ENCODE results near the gene ERC2.

Gene ERC2

DNA sequence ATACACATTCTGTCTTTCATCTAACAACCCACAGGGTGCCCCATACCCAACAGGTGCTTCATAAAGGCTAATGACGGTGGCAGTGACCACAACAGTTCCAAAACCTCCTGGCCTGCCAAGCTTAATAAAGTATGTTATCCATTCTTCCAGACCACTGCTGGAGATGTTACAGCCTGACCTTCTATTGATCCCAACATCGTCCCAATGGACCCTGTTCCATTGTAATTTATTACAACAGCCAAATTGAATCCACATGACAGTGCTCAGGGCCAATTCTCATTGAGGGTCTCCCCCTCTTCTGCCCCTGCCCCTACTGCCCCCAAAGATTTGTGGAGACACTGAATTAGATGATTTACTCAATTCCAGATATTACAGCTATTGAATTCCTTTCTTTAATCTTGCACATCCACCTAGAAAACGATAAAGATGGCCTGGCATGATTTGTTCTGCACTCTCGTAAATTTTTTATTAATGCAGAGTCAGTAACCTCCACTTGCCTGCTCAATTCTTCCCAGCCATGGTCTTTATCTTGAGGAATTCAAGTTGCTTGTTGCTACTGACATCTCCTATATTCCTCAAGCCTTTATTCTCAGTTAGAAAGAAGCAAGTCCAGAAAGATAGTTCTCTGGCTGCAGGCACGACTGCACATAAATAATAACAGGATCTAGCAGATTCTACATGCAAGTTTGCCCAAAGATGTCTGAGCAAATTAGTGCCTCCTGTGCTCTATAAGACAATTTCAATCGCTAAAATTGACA lies 407.6 kb downstream of the ERC2 start:
- H3K4me3 Mint-ChIP-seq, result no peak overlapping the region
- H3K9me3 Mint-ChIP-seq, result peaks cover 2% of the 10 kb centered on the region
- H3K27ac Mint-ChIP-seq, result no peak overlapping the region
- DNase-seq (ENCODE audit: low spot score in 2 of 2) (no peak), ATAC-seq (ENCODE audit: low read depth) (no peak)
- no peaks in the 10 kb centered on the region for H3K36me3 Mint-ChIP-seq
- peaks cover 1% of the 10 kb centered on the region for H3K27me3 Mint-ChIP-seq
- no peaks in the 10 kb centered on the region for H3K4me1 Mint-ChIP-seq

DNA sequence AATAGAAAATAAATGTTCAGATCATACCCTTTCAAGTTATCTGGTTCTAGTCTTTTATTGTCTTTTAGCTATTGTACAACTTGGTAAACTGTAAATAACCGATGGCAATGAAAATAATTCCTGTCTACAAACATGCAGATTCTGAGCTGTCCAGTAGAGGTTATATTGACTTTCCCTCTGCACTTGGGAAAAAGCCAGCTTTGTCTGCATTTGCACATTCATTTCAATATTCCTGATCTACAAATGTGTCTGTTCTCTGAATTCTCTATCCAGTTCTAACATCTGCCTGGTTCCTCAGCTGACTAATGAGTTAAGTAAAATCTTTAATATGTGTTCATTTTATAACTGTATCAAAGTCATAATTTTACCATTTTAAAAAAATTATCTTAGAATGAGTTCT lies 408.5 kb downstream of the ERC2 start:
- Mint-ChIP-seq H3K4me3 (no peak overlapping the region), H3K27ac (no peak overlapping the region), H3K27me3 (peaks cover 1% of the 10 kb centered on the region), H3K36me3 (no peaks in the 10 kb centered on the region), H3K9me3 (no peaks in the 10 kb centered on the region), H3K4me1 (no peaks in the 10 kb centered on the region)
- ATAC-seq (ENCODE audit: low read depth) (no peak), DNase-seq (ENCODE audit: low spot score in 2 of 2) (no peak)

DNA sequence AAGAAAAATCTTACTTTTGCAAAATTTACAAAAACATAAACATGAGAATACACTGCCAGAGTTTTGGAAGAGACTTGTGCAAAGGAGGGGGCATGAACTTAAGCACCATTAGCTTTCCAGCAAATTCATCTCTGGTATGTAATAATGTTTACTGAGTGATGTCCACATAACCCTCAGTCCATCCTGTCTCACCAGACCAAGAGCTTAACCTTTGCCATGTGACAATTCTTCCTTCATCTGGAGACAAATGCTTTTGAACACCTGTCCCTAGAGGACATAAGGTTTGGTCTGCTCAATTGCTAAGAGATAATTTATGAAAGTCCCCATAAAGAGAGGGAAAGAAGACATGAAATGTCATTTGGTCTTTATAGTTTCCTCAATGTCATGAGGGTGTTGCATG lies 412.3 kb downstream of the ERC2 start:
- Mint-ChIP-seq H3K36me3 (no peaks in the 10 kb centered on the region), H3K4me3 (no peak overlapping the region), H3K27me3 (no peaks in the 10 kb centered on the region), H3K9me3 (no peaks in the 10 kb centered on the region), H3K27ac (no peak overlapping the region), H3K4me1 (no peaks in the 10 kb centered on the region)
- no peak for ATAC-seq (ENCODE audit: low read depth)
- no peak for DNase-seq (ENCODE audit: low spot score in 2 of 2)

DNA sequence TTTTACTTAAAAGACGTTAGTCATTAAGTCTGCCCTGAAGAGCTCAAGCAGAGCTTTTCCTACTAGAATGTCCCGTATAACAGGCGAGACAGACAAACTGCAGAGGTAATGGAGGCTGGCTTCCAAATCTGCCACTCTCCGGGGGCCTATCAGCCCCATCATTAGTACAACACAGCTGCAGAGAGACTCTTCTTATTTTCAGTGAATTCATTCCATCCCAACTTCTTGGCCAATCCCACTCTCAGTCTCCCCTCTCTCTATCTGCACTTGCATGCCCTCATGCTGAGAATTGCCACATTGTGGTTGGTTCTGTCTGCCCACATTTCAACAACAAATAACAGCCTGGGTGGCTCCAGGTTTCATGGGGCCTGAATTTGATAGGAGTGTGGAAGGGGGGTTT lies 412.7 kb downstream of the ERC2 start:
- Mint-ChIP-seq H3K9me3 (no peaks in the 10 kb centered on the region), H3K36me3 (no peaks in the 10 kb centered on the region), H3K4me1 (no peaks in the 10 kb centered on the region), H3K27ac (no peak overlapping the region), H3K27me3 (no peaks in the 10 kb centered on the region), H3K4me3 (no peak overlapping the region)
- no peak for DNase-seq (ENCODE audit: low spot score in 2 of 2)
- no peak for ATAC-seq (ENCODE audit: low read depth)

DNA sequence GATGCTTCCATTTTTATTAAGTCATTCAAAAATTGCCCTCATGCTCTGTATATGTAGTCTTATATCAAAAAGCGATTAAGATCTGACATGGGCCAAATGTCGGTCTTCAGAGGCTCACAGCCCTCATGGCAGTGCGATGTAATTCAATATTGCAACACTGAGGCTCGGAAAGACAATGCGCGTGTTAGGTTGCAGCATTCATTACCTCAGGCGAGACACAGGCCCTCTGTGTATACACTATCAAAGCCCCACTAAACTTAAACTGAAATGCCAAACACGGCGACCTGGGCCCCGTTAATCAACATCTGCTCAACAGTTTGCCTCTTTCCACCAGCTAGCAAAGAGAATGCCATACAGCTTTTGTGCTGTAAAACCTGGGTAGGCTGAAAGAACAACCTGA lies 413.4 kb downstream of the ERC2 start:
- no peak overlapping the region for H3K4me3 Mint-ChIP-seq
- no peak overlapping the region for H3K27ac Mint-ChIP-seq
- no peaks in the 10 kb centered on the region for H3K36me3 Mint-ChIP-seq
- no peaks in the 10 kb centered on the region for H3K27me3 Mint-ChIP-seq
- H3K4me1 Mint-ChIP-seq, result no peaks in the 10 kb centered on the region
- no peaks in the 10 kb centered on the region for H3K9me3 Mint-ChIP-seq
- no peak for ATAC-seq (ENCODE audit: low read depth)
- no peak for DNase-seq (ENCODE audit: low spot score in 2 of 2)

DNA sequence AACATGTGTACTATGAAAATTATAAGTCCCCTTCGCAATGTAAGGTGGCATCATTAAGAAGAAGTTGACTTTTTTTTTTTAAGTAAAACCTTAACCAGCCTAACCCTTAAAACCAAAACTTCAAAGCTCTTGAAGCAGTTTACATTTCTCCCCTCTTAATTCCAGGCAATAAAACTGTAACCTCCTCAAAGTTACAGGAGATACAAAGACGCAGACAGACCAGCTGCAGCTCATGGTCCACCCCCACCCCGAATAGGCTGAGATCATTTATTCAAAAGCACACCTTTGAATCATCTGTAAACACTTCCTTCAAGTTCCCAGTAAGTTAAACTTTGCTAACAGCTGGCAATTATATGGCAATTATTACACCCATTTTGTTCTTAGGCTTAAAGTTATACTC lies 414.5 kb downstream of the ERC2 start:
- no peaks in the 10 kb centered on the region for H3K9me3 Mint-ChIP-seq

DNA sequence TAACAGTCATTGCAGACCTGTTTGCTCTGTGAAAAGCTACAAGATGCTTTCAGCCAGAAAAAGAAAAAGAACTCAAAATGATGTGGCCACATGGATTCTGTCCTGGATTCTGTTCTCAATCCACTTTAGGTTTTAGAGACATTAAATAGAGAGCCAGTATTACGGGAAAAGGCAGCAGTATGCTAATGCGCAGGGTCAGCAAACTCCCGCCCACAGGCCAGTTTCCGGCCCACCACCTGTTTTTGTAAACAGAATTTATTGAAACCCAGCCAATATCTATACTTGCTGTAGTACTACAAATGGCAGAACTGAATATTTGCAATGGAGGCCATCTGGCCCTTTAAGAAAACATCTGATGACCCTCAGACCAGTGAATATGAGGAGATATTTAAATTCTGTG lies 416.1 kb downstream of the ERC2 start:
- DNase-seq (ENCODE audit: low spot score in 2 of 2) (no peak), ATAC-seq (ENCODE audit: low read depth) (no peak)
- H3K4me3 Mint-ChIP-seq, result no peak overlapping the region
- H3K4me1 Mint-ChIP-seq, result no peaks in the 10 kb centered on the region
- peaks cover 2% of the 10 kb centered on the region for H3K27me3 Mint-ChIP-seq
- no peak overlapping the region for H3K27ac Mint-ChIP-seq
- H3K36me3 Mint-ChIP-seq, result no peaks in the 10 kb centered on the region
- H3K9me3 Mint-ChIP-seq, result peaks cover 2% of the 10 kb centered on the region

More for the DNA sequence above, 414.5 kb downstream of the ERC2 start:
- Mint-ChIP-seq H3K4me1 (no peaks in the 10 kb centered on the region), H3K27me3 (no peaks in the 10 kb centered on the region), H3K36me3 (no peaks in the 10 kb centered on the region), H3K27ac (no peak overlapping the region), H3K4me3 (no peak overlapping the region)
- DNase-seq (ENCODE audit: low spot score in 2 of 2) (no peak), ATAC-seq (ENCODE audit: low read depth) (no peak)

DNA sequence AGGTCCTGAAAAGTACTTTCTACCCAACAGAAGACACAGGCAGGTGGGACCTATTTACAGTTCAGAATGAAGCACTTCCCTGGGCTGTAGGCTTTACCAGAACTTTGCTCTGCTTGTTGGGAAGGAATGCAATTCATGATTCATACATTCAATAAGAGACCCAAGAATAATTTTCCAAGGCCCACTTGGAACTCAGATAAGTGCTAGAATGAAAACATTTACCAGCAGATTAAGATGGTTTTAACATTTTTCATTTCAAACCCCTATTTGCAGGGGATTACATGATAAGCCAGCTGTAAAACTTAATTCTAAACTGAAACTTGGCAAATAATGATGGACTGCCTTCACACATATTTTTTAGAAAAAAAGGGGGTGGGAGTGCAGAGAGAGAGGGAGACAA lies 417.2 kb downstream of the ERC2 start:
- Mint-ChIP-seq H3K27me3 (peaks cover 2% of the 10 kb centered on the region), H3K4me1 (no peaks in the 10 kb centered on the region), H3K4me3 (no peak overlapping the region), H3K9me3 (peaks cover 2% of the 10 kb centered on the region), H3K36me3 (no peaks in the 10 kb centered on the region), H3K27ac (no peak overlapping the region)
- no peak for ATAC-seq (ENCODE audit: low read depth)
- no peak for DNase-seq (ENCODE audit: low spot score in 2 of 2)

DNA sequence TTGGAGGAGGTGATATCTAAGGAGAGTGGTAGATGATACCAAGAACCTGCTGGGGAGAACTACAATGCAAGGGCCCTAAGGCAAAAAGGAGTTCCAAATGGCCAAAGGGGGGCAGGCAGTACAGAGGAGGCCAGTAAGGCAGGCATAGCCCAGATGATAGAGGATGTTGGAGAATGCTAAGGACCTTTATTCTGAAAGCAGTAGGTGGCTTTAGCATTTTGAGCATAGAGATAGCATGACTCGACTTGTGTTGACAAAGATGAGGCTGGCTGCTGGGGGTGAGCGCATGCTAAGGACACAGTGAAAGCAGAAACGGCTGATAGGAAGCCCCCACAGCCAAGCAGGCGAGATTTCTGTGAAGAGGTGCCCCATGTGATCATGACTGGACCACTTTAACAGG lies 419.3 kb downstream of the ERC2 start:
- H3K27me3 Mint-ChIP-seq, result peaks cover 2% of the 10 kb centered on the region
- ATAC-seq (ENCODE audit: low read depth) (no peak), DNase-seq (ENCODE audit: low spot score in 2 of 2) (no peak)
- peaks cover 2% of the 10 kb centered on the region for H3K9me3 Mint-ChIP-seq
- no peaks in the 10 kb centered on the region for H3K36me3 Mint-ChIP-seq
- H3K4me3 Mint-ChIP-seq, result no peak overlapping the region
- no peak overlapping the region for H3K27ac Mint-ChIP-seq
- no peaks in the 10 kb centered on the region for H3K4me1 Mint-ChIP-seq

DNA sequence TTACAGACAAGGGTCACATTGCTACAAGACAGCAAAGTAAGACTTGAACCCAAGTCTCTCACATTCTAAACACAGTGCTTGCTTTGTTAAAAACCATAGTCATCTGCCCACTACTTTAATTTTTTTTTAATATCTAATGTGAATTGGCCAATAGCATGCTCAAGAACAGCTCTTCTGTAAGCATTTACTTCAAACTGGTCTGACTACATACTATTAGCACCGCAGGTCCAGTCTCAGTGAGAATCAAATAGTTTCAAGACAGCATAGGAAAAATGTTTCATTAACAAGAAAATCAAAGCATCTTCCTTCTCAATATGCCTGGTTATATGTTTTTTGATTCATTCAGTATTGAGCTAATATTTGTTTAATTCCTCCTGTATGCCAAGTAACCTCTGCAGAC lies 419.9 kb downstream of the ERC2 start:
- ATAC-seq (ENCODE audit: low read depth), result no peak
- no peaks in the 10 kb centered on the region for H3K4me1 Mint-ChIP-seq
- H3K9me3 Mint-ChIP-seq, result peaks cover 2% of the 10 kb centered on the region
- H3K4me3 Mint-ChIP-seq, result no peak overlapping the region
- no peak overlapping the region for H3K27ac Mint-ChIP-seq
- peaks cover 2% of the 10 kb centered on the region for H3K27me3 Mint-ChIP-seq
- DNase-seq (ENCODE audit: low spot score in 2 of 2), result no peak
- no peaks in the 10 kb centered on the region for H3K36me3 Mint-ChIP-seq

DNA sequence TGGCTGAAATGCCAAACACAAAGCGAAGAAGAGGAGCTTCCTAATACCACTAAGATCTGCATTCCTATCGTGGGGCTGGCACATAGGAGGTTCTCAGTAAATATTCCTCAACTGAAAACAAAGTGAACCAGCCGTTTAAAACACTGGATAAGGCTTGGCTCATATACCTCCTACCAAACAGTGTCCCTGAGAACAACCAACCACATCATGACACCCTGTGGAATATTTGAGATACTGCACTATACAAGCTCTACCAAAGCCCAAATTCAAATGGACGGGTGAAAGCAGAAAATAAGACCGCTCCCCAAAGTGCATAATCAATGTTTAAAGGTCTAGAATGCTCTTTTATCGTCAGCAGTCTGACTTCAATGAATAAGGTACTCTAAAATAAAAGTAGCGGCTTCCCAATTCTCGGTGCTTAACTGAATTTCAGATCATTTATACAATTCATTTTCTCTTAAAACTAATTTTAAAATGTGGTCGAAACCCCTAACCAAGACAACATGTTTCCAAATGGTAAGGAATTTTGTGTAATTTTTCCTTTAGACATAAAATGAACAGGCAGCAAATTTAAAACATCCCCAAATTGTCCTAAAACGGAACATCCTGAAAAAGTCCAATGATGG lies 425.8 kb downstream of the ERC2 start:
- Mint-ChIP-seq H3K4me3 (no peak overlapping the region), H3K27ac (no peak overlapping the region), H3K4me1 (no peaks in the 10 kb centered on the region), H3K9me3 (peaks cover 9% of the 10 kb centered on the region), H3K36me3 (no peaks in the 10 kb centered on the region), H3K27me3 (peaks cover 3% of the 10 kb centered on the region)
- DNase-seq (ENCODE audit: low spot score in 2 of 2) (no peak), ATAC-seq (ENCODE audit: low read depth) (no peak)

DNA sequence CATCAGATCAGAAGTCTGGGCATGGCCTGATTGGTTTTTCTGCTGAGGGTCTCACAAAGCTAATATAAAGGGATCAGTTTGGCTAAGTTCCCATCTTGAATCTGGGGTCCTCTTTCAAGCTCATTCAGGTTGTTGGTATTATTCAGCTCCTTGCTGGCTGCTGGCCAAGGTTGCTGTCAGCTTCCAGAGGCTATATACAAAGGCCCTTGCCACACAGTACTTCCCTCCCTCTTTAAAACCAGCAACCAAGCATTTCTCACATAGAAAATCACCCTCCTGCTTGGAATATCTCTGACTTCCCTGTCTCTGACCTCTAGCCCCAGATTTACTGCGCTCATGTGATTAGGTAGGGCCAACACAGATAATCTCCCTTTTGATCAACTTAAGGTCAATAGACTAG lies 442.9 kb downstream of the ERC2 start:
- Mint-ChIP-seq H3K9me3 (peaks cover 6% of the 10 kb centered on the region), H3K4me1 (no peaks in the 10 kb centered on the region), H3K4me3 (no peak overlapping the region), H3K27ac (no peak overlapping the region), H3K27me3 (no peaks in the 10 kb centered on the region), H3K36me3 (no peaks in the 10 kb centered on the region)
- ATAC-seq (ENCODE audit: low read depth), result no peak
- no peak for DNase-seq (ENCODE audit: low spot score in 2 of 2)

DNA sequence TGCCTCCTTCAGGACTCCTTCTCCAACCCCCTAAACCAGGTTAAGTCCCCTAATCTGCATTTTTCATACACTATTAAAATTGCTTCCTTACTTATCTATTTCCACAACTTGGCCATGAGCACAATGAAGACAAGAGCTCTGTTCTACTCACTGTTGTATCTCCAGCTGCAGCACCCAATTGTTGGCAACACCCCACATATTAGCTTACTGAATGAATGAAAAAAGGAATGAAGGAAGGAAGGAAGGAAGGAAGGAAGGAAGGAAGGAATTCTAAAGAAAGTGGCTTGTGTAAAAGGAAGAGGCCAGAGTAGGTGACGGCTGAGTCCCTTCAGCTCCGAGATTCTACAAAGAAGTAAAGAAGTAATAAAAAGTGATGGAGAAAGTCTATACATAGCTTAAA lies 444.7 kb downstream of the ERC2 start:
- Mint-ChIP-seq H3K27me3 (no peaks in the 10 kb centered on the region), H3K4me1 (no peaks in the 10 kb centered on the region), H3K27ac (no peak overlapping the region), H3K36me3 (no peaks in the 10 kb centered on the region), H3K4me3 (no peak overlapping the region), H3K9me3 (peaks cover 6% of the 10 kb centered on the region)
- DNase-seq (ENCODE audit: low spot score in 2 of 2), result no peak
- ATAC-seq (ENCODE audit: low read depth), result no peak

DNA sequence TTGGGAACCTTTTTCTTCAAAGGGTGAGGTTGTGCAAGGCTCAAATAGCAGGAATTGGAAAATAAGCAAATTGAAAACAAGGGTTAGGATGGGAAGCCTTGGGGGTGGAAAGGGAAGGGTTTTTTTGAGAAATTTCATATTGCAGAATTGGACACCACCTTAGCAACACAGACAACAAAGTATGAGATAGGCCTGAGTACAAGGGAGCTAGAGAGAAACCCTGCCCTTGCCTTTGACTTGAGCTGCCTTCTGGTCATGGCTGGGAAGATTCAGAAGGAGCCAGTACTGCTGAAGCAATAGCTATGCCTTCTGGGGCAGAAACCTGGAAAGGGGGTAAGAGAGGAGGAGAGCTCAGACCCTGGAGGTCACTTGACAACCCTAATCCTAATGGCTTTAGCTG lies 445.6 kb downstream of the ERC2 start:
- Mint-ChIP-seq H3K4me3 (no peak overlapping the region), H3K27ac (no peak overlapping the region), H3K9me3 (peaks cover 6% of the 10 kb centered on the region), H3K36me3 (no peaks in the 10 kb centered on the region), H3K27me3 (no peaks in the 10 kb centered on the region), H3K4me1 (no peaks in the 10 kb centered on the region)
- DNase-seq (ENCODE audit: low spot score in 2 of 2) (no peak), ATAC-seq (ENCODE audit: low read depth) (no peak)
